GM23248 (cell line): ENCODE results near the gene KDM4F.

Source experiments
- EZH2 ChIP-seq: fragments of 200-600 bp; sonication (generic); IDR thresholded peaks from 2 replicates; pipeline ENCODE4 v1.6.1; 2018; ENCODE audit warnings: antibody characterized with exemption, mild to moderate bottlenecking; ENCODE audit not compliant: insufficient read depth, poor library complexity, severe bottlenecking
- EZH2phosphoT487 ChIP-seq: fragments of 200-600 bp; sonication (generic); IDR thresholded peaks from 2 replicates; pipeline ENCODE4 v1.6.1; 2018; ENCODE audit warnings: antibody characterized with exemption, moderate library complexity, mild to moderate bottlenecking, low read depth; ENCODE audit not compliant: insufficient read depth

- TF ChIP-seq EZH2phosphoT487: no peak
- TF ChIP-seq EZH2: no peak
Measured at GRCh38 chr11:95081010-95081409, 31.8 kb downstream of the KDM4F start.
